Measurements from ENCODE around the gene TXNL1. TPM values are rescaled to one million over a fixed set of nuclear protein-coding genes. Genes with fewer than 3 reads are reported as not detected.

The TXNL1 gene
- total and polyA plus RNA-seq, 2 of the 8 experiments (the other 6 are each of a cell fraction or from before 2014, with no cell fraction given) = 35.1 to 85.8 TPM

DNA sequence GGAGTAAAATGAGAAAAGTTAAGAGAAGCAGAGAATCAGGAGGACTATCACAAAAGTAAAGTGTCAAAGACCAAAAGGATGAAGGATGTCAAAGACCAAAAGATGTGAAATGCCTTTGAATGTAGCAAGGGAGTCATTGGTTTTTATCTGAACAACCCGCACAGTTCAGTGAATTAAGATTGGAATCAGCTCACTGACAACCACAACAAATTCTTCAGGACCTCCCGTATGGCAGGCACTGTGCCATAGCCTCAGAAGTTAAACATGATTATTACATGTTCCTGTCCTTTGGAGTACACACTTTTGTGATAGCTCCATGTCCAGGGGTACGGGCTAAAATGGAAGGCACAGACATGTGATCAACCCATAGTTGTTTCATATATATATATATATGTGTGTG lies 5.0 kb upstream of the TXNL1 start:
- Histone ChIP-seq H3K36me3 (ENCODE audit: control insufficient read depth in 2 of 4, insufficient read depth in 4 of 4, low read length in 3 of 4) (no peaks in the 10 kb centered on the region), H3K14ac (ENCODE audit: insufficient read length) (no peak overlapping the region), H3K56ac (replicated peaks; ENCODE audit: insufficient read length, low read depth, low read length) (no peak overlapping the region), H2BK120ac (replicated peaks; ENCODE audit: low read depth, low read length) (no peak overlapping the region), H2BK20ac (ENCODE audit: low read length) (no peak overlapping the region), H3K4ac (replicated peaks; ENCODE audit: insufficient read length, low read depth, low read length) (no peak overlapping the region), H4K91ac (replicated peaks; ENCODE audit: insufficient read length, low read length) (no peak overlapping the region), H3K79me2 (ENCODE audit: control insufficient read depth in 1 of 2, insufficient read depth in 2 of 2, low read length in 2 of 2) (no peaks in the 10 kb centered on the region; a peak in 1 of 4 replicates), H4K8ac (ENCODE audit: extremely low read depth, insufficient read depth, low read length) (no peak overlapping the region), H2AFZ (ENCODE audit: low read length) (no peak overlapping the region), H4K5ac (ENCODE audit: insufficient read length, low read depth, low read length) (no peak overlapping the region), H3K18ac (ENCODE audit: extremely low read depth, low read length) (no peak overlapping the region), H3K27ac (ENCODE audit: low read depth, low read length) (no peak overlapping the region), H3K9me3 (ENCODE audit: insufficient read depth in 2 of 2, low read depth in 1 of 2, low read length in 1 of 2) (no peaks in the 10 kb centered on the region), H4K20me1 (replicated peaks in 1 of 2; ENCODE audit: control insufficient read depth in 1 of 2, insufficient read depth in 2 of 2, low read length in 2 of 2) (no peaks in the 10 kb centered on the region), H3K9ac (replicated peaks in 1 of 4; ENCODE audit: extremely low read depth in 1 of 4, low read depth in 3 of 4, low read length in 3 of 4) (no peak overlapping the region), H3K4me1 (replicated peaks in 1 of 4; ENCODE audit: control insufficient read depth in 3 of 4, insufficient read depth in 4 of 4, low read length in 3 of 4) (no peaks in the 10 kb centered on the region; a peak in 1 of 7 replicates), H3K23me2 (ENCODE audit: low read depth, low read length) (peaks cover 6% of the 10 kb centered on the region), H3K4me2 (ENCODE audit: insufficient read depth in 1 of 2, low read depth in 2 of 2, low read length in 2 of 2) (no peak overlapping the region), H3K79me1 (ENCODE audit: low read depth, low read length) (no peaks in the 10 kb centered on the region), H3K4me3 (ENCODE audit: extremely low read depth in 1 of 4, insufficient read depth in 2 of 4, low read depth in 3 of 4, low read length in 4 of 4) (no peak overlapping the region), H3K27me3 (replicated peaks in 1 of 4; ENCODE audit: control insufficient read depth in 3 of 4, extremely low read depth in 1 of 4, insufficient read depth in 3 of 4, low read length in 3 of 4) (0 out of 7 replicates have a peak, but pooled peaks cover 0 to 2% (median 0%) of the 10 kb centered on the region in 4 experiments), H2BK12ac (ENCODE audit: low read depth, low read length) (no peak overlapping the region), H2AK5ac (ENCODE audit: low read depth, low read length) (no peak overlapping the region), H2BK15ac (ENCODE audit: low read length) (no peak overlapping the region), H3K23ac (ENCODE audit: insufficient read length) (no peak overlapping the region), H2BK5ac (ENCODE audit: low read depth, low read length) (no peak overlapping the region)
- WGBS, 2 experiments (ENCODE audit: extremely low coverage in 1 of 2, insufficient coverage in 1 of 2, insufficient read length in 1 of 2, insufficient replicate concordance in 2 of 2, low coverage in 1 of 2, low lambda C conversion rate in 2 of 2, missing lambda C conversion rate in 1 of 2) = 87% methylated on average over 3 of the region's 3 CpGs; no CpG with 5 or more reads in 1 of the 2 experiments
- DNase-seq (ENCODE audit: low read depth in 1 of 2, low spot score in 2 of 2) = no peak
- FAIRE-seq = no peak
- TF ChIP-seq JUN (IDR thresholded peaks at IDR 0.05; ENCODE audit: low read depth, low read length) (no peak), SAP30 (IDR thresholded peaks at IDR 0.05; ENCODE audit: insufficient read depth, insufficient replicate concordance, low read length) (no peak), POLR2AphosphoS5 (IDR thresholded peaks at IDR 0.05; ENCODE audit: low read depth, low read length) (no peak), NRF1 (IDR thresholded peaks at IDR 0.05; ENCODE audit: low read depth, low read length) (no peak), MAX (IDR thresholded peaks at IDR 0.05) (no peak), CHD1 (IDR thresholded peaks at IDR 0.05; ENCODE audit: low read depth, low read length) (no peak), SIX5 (IDR thresholded peaks at IDR 0.05; ENCODE audit: low read depth, low read length) (no peak), HDAC6 (IDR thresholded peaks at IDR 0.05; ENCODE audit: low read depth, low read length) (no peak), KDM1A (IDR thresholded peaks at IDR 0.05; ENCODE audit: borderline replicate concordance, low read length) (no peak), POLR2A (IDR thresholded peaks at IDR 0.05; ENCODE audit: control extremely low read depth in 1 of 2, low read depth in 2 of 2, low read length in 2 of 2) (no peak), NANOG (IDR thresholded peaks at IDR 0.05; ENCODE audit: insufficient read depth, low read depth, low read length, poor library complexity, severe bottlenecking) (no peak), GTF2F1 (IDR thresholded peaks at IDR 0.05; ENCODE audit: borderline replicate concordance, low read depth, low read length) (no peak), CBX5 (IDR thresholded peaks at IDR 0.05; ENCODE audit: low read depth, low read length) (no peak), YY1 (IDR thresholded peaks at IDR 0.05; ENCODE audit: low read depth, low read length) (no peak), HDAC2 (IDR thresholded peaks at IDR 0.05; ENCODE audit: borderline replicate concordance in 1 of 2, low read depth in 2 of 2, low read length in 2 of 2) (no peak)
- POLR2A ChIA-PET (ENCODE audit: partially characterized antibody) = no interaction called here
- CTCF ChIA-PET (ENCODE audit: partially characterized antibody) = interaction anchor here (0.7 to 1.0 kb wide), 3 partner anchors 15 to 1004 kb away, joined by 3 read pairs; no protein-coding TSS in a partner anchor

Measured in H1 (cell line).